H1 (cell line): ENCODE results near the gene EIF4ENIF1.

Experiments
- BACH1 ChIP-seq: IDR thresholded peaks from 2 replicates; pipeline ENCODE4 v1.6.1; 2012; ENCODE audit warnings: low read length, improper control_type of control experiment
- CEBPB ChIP-seq: IDR thresholded peaks from 2 replicates; pipeline ENCODE4 v1.6.1; 2012; ENCODE audit warnings: low read depth, low read length
- CREB1 ChIP-seq: IDR thresholded peaks from 2 replicates; pipeline ENCODE4 v1.6.1; 2012; ENCODE audit warnings: inconsistent platforms
- CTCF ChIP-seq, 3 experiments: IDR thresholded peaks; 1 replicate in 2 of 3; 2 replicates in 1 of 3; pipeline versions ENCODE4 v1.5.1 to v1.6.1; 2011; ENCODE audit warnings: low read length in 3 of 3, mild to moderate bottlenecking in 3 of 3, inconsistent platforms in 2 of 3, low read depth in 1 of 3, moderate library complexity in 1 of 3; ENCODE audit not compliant: insufficient read depth in 1 of 3; ENCODE audit errors: control extremely low read depth in 1 of 3
- EGR1 ChIP-seq: IDR thresholded peaks from 2 replicates; pipeline ENCODE4 v1.6.1; 2011; ENCODE audit warnings: low read depth, low read length, borderline replicate concordance
- EZH2 ChIP-seq: fragments of 200-600 bp; sonication (generic); IDR thresholded peaks from 2 replicates; pipeline ENCODE4 v1.7.1; 2012; ENCODE audit warnings: low read depth, mild to moderate bottlenecking, moderate library complexity, low read length, inconsistent platforms; ENCODE audit not compliant: severe bottlenecking
- GABPA ChIP-seq: IDR thresholded peaks from 2 replicates; pipeline ENCODE4 v1.6.1; 2011; ENCODE audit warnings: mild to moderate bottlenecking, low read length, moderate library complexity, borderline replicate concordance; ENCODE audit not compliant: insufficient read depth
- MAFK ChIP-seq: IDR thresholded peaks from 2 replicates; pipeline ENCODE4 v1.6.1; 2012; ENCODE audit warnings: low read depth, mild to moderate bottlenecking, improper control_type of control experiment, low read length
- POLR2A ChIP-seq, 2 experiments: IDR thresholded peaks; 1 replicate in 1 of 2; 2 replicates in 1 of 2; pipeline ENCODE4 v1.6.1; 2011; ENCODE audit warnings: low read depth in 2 of 2, low read length in 2 of 2, mild to moderate bottlenecking in 2 of 2; ENCODE audit errors: control extremely low read depth in 1 of 2
- SIRT6 ChIP-seq: IDR thresholded peaks from one replicate; pipeline ENCODE4 v1.7.1; 2012; ENCODE audit warnings: low read length, inconsistent platforms
- TAF1 ChIP-seq: IDR thresholded peaks from 2 replicates; pipeline ENCODE4 v1.6.1; 2011; ENCODE audit warnings: mild to moderate bottlenecking, low read depth, low read length
- YY1 ChIP-seq: IDR thresholded peaks from 2 replicates; pipeline ENCODE4 v1.6.1; 2011; ENCODE audit warnings: low read depth, mild to moderate bottlenecking, low read length

DNA sequence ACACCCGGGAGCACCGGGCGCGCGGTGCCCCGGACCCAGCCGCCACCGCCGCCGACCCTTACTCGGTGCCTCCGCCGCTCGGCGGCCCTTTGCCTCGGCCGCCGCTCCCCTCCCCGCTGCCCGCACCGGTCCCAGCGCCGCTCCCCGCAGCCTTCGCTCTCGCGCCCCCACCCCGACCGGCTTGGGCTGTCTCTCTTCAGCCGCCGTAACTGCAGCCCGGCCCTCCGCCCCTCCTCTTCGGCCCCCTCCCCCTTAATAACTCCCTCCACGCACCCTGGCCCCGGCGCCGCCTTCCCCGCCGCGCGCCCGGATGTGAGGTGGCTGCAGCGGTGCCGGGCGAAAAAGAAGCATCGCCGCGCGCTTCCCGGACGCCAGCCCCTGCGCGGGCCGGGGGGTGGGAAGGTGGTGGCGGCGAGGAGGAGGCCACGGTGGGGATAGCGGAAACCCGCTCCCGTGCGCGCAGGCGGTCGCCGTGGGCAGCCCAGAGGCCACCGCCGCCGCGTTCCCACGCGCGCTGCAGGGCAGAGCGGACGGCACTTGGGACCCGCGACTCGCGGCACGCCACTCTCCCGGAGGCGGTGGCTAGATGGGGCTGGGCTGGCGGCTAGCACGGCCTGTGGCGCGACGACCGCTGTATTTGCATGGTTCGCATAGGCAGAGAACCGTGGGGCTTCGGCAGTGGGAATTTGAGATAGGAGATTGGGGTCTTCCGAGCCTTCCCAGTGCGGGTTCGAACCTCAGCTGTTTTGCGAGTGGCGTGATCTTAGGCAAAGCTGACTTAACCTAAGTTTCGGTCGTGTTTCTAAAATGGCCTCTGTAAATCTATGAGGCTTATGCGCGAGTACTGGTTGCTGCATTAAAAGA lies at the start of gene EIF4ENIF1:
- peak; percentile 35 for TF ChIP-seq EZH2
- no peak for TF ChIP-seq CTCF (IDR thresholded peaks at IDR 0.05; ENCODE audit: control extremely low read depth in 1 of 3, insufficient read depth in 1 of 3, low read depth in 1 of 3, low read length in 3 of 3)
- TF ChIP-seq EGR1 = no peak
- TF ChIP-seq CREB1 = 0 out of 2 replicates have a peak, but pooled peaks have one; percentile 13
- TF ChIP-seq BACH1 = peak; percentile 68
- no peak for TF ChIP-seq SIRT6
- TF ChIP-seq YY1 = no peak
- no peak for TF ChIP-seq CEBPB
- TF ChIP-seq GABPA = no peak
- TF ChIP-seq TAF1 = no peak
- TF ChIP-seq POLR2A (IDR thresholded peaks at IDR 0.05; ENCODE audit: control extremely low read depth in 1 of 2, low read depth in 2 of 2, low read length in 2 of 2) = no peak
- no peak for TF ChIP-seq MAFK
